Superior temporal gyrus (tissue), 1 donor: ENCODE results near the gene ERV3-1.
"Not testable (repeated sequence)": the region's sequence is repeated elsewhere in the genome, so short reads cannot be mapped to it uniquely, and the experiment has no call there.

ENCODE experiments used
- DNase-seq: peaks from one replicate; pipeline ENCODE4 v3.0.0-alpha.2; 2016; ENCODE audit errors: extremely low spot score

ERV3-1 gene

DNA sequence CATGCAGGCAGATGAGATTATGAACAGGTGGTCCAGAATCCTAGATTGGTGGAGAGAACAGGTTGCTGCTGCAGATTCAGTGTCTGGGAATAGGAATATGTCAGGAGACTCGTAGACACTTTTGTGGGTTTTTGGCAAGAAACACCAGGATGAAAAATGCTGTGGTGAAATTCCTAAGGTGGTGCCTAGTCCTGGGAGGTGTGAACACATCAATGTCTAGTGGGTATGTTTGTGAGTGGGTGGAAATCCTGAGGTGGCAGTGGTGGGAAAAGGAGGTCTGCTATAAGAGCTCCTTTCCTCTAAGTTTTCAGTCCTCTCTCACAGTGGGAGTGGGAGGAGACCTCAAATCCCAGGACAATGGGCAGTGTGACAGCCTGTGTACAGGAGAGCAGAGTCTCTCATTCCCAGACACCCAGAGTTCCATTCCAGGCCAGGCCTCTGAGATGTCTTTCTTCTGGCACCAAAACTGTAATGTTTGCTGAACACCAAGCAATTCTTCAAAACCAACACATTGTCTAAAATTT lies 5.1 kb downstream of the ERV3-1 start:
- DNase-seq = no peak

DNA sequence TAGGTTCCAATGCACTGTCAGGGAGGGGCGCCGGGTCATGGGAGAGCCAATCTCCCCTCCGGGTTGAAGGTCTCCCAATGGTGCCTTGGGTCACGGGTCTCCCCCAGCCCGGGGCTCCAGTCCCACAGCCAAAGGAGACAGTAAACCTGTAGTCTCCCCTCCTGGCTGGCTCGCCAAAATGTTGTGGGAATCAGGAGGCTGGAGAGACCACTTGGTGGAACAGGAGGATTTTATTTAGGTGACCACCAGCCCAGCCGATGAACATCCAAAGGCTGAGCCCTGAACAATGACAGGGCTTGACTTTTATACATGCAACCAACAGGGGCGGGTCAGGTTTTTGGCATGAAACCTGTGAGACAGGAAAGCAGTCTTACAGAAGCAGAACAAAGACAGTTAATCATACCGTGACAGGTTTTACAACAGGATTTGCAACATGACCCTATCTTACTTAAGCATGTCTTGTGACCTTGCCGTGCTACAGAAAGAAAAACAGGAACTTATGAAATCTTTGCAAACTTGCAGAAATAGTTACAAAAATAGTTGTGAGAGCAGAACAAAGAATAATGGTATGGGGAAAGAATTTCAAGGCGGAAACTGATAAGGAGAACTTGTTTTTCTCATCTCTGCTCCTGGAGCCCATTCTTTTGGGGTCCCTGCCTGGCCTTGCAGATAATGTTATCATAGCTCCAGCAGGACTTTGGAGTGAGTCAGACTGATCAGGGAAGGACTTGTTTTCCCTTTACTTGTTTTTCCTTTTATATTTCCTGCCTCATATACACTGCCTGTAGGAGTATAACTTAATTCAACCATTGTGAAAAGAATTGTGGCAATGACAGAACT lies 7.1 kb downstream of the ERV3-1 start:
- DNase-seq = no peak

DNA sequence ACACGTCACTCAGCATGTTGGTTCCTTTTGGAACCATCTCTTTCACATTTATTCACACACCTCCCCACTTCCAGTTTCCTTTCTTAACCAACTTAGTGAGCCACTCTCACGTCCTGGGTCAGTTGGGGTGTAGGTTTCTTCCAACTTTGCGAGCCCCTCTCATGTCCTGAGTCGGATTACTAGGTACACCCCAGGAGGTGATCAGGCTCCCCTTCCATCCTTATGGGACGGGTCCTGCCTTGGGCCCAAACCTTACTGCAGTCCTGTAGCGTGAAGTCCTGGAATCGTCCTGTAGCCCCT lies 7.7 kb downstream of the ERV3-1 start:
- no peak for DNase-seq

DNA sequence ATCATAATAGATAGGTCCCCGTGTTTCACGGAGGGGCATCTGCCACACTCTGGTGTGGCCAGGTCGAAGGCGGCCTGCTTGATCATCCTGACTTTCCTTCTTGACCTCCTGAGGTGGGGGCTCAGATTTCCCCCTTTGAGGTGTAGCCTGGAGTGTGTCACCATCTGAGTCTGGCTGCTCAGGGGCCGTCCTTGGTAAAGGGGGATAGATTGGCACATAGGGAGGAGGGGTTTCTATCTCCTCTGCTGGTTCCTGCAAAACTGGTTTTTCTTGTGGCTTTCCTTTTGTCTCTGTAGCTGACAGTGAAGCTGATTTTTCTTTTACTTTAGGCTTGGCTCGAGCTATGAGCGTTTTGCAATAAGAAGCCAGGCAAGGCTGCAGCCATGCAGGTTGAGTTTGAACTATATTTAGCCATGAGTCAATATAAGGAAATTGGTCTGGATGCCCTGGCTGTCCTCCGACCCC lies 8.5 kb downstream of the ERV3-1 start:
- no peak for DNase-seq

DNA sequence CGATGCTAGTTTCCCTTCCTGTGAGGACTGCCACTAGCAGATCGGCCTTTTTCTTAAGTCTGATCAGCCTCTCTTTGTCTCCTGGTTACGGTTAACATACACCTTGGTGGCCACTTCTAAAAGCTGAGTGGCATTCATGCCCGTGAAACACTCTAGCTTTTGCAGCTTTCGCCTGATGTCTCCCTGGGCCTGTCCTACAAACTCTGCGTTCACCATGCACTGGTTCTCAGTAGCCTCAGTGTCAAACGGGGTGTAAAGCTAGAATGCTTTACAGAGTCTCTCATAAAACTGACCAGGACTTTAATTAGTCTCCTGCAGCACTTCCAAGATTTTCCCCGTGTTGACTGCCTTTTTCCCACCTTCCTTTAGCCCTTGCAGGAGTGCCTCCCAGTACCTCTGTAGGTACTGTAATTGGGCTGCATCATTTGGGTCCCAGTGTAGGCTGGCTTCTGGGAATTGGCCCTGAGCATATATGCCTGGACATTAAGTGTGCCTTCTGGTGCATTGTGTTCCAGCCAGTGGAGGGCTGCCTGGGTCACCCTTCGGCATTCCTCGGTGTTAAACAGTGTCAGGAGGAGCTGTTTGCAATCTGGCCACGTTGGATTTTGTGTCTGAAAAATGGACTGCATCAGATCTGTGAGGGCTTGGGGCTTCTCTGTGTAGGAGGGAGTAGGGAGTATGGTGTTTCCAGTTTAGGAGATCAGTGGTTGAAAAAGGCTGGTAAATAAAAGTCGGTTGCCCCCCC lies 9.2 kb downstream of the ERV3-1 start:
- DNase-seq = no peak

DNA sequence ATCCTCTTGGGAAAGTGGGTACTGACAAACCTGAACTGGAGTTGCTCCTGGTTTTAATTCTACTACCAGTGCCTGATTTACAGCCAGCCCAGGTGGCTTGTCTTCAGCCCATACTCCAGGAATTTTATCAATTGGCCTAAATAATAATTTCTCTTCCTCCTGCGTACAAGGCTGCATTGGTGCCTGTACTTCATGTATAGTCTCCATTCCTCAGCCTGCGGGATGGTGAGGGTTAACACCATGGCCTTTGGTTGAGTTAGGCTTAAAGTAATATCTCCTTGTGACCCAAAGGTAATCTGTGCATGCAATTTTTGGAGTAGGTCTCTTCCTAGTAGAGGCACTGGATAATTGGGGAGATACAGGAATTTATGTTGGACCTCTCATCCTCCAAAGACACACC lies 10.2 kb downstream of the ERV3-1 start:
- no peak for DNase-seq

DNA sequence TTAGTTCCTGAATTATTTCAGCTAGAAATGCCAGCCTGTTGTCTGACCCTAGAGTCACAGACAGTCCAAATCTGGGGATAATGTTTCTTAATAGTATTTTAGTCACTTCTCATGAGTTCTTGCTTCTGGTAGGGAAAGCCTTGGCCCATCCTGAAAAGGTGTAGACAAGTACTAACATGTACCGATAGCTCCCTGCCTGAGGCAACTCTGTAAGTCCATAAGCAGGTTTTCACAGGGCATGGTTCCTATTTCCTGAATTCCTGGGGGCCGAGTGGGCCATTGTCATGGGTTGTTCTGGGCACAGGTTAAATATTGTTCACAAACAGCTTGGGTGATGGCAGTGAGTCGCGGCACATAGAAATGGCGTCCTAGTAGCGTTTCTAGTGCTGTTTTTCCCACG lies 12.6 kb downstream of the ERV3-1 start:
- DNase-seq = no peak

DNA sequence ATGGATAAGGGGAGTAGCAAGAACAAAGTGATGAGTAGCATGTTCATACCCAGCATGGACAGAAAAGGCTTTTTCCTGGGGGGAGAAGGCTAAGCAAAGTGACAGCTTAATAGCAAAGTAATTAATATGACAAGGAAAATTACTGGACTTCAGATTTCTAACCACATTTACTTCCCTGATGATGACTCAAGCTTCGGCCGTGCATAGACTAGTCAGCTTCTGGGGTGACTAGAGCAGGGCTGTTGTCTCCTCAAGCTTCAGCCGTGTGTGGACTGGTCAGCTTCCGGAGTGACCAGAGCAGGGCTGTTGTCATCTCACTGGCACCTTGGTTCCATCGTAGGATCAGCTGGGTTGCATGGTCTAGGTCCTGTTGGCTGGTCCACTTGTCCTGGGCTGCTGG lies 13.5 kb downstream of the ERV3-1 start:
- no peak for DNase-seq

DNA sequence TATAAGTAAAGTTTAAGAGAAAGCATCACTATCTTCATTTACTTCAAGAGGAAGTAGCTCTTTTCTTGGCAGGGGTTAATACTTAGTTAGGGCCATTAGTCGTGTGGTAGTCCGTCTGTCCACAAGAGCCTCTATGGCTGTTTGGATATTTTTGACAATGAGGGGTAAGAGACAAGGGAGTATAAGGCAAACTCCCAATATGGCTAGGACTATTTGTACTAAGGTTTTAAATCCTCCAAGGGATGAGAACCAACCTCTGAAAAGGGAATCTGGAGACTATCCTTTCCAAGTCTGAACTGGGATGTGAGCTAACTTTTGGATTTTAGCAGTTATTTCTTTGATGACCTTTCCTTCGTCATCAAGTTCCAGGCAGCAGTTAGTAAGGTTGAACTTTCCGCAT lies 15.6 kb downstream of the ERV3-1 start, which contains the start of gene ZNF117:
ZNF117 (minus strand) TSS at position 101 of the 400 bp plus-strand sequence.
- DNase-seq = no peak

DNA sequence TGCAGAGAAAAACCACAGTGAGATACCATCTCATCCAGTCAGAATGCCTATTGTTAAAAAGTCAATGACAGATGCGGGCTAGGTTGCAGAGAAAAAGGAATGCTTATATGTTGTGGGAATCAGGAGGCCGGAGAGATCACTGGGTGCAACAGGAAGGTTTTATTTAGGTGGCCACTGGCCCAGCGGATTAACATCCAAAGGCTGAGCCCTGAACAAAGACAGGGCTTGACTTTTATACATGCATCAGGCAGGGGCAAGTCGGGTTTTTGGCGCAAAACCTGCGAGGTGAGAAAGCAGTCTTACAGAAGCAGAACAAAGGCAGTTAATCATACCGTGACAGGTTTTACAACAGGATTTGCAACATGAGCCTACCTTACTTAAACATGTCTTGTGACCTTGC lies 16.3 kb downstream of the ERV3-1 start:
- no peak for DNase-seq

DNA sequence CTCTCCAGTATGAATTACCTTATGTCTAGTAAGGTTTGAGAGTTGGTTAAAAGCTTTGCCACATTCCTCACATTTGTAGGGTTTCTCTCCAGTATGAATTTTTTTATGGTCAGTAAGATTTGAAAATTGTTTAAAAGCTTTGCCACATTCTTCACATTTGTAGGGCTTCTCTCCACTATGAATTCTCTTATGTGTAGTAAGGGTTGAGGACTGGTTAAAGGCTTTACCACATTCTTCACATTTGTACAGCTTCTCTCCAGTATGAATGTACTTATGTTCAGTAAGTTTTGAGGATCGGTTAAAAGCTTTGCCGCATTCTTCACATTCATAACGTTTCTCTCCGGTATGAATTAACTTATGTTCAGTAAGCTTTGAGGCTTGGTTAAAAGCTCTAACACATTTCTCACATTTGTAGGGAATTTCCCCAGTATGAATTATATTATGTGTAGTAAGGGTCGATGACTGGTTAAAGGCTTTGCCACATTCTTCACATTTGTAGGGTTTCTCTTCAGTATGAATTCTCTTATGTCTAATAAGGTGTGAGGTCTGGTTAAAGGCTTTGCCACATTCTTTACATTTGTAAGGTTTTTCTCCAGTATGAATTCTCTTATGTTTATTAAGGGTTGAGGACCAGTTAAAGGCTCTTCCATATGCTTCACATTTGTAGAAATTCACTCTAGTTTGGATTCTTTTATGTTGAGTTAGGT lies 27.8 kb downstream of the ERV3-1 start:
- no peak for DNase-seq

DNA sequence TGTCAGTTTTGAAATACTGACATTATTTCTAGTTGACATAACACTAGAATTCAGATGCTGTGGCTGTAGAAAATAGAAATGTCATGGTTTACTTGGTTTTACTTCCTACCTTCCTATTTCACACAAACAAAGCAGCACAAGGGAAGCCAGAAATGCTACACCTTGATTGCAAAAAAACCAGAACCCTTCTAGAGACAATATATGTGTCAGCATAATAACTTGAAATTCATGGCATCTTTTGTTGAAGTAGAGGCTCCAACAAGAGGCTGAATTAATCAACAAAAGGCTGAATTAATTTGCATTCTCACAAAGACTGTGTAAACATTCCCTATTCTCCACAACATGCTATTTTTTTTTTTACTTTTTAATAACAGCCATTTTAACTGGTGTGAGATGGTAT lies 40.9 kb downstream of the ERV3-1 start:
- DNase-seq = no peak

DNA sequence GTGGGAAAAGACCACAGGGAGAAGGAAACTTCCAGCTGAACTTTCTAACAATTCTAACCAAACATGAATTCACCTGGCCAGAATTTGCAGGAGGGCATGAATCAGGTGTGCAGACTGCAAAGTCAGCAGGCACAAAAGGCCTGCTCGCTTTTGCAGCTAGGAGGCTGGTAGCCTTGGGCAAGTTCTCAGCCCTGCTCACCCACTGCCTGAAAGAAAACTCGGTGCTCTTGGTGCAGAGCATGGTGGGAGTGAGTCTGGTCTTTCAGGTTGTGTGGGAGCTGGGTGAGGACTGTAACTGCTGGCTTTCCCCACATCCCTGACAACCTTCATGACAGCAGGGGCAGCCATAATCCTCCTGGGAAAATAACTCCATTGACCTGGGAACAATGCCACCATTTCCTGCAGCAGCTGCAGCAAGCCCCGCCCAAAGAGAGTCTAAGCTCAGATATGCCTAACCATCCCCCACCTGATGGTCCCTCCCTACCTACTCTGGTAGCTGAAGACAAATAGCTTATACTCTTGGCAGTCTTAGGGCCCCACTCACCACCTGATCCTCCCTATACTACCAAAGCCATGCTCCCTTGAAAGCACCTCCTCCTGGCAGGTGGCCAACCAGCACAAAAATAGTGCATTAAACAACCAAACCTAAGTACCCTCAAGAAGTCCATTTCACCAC lies 47.3 kb downstream of the ERV3-1 start:
- no peak for DNase-seq

DNA sequence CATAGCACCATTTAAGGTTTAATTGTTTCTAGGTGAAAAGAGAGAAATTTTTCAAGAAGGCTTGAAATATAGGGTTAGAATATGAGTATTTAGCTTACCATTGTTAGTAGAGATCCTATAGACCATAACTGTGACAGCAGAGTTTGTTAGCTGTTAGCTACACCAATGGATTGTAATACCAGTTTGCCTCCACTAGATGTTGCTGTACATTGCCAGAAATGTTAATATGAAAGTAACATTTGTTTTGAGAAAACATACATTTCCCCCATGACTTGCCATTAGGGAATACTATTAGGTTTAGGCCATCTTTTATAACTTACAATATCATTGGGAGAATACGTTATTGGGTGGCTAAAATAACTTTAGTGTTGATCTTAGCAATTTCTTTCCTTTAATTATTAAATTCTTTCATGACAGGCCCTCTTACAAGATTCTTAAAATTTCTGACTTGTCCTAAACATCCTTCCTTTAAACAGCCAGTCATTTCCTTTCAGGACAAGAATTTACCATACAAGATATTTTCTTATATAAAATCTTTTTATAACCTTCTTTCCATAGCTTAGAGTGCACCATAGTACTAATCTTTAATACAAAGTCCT lies 55.1 kb downstream of the ERV3-1 start:
- DNase-seq = peak; percentile 87

DNA sequence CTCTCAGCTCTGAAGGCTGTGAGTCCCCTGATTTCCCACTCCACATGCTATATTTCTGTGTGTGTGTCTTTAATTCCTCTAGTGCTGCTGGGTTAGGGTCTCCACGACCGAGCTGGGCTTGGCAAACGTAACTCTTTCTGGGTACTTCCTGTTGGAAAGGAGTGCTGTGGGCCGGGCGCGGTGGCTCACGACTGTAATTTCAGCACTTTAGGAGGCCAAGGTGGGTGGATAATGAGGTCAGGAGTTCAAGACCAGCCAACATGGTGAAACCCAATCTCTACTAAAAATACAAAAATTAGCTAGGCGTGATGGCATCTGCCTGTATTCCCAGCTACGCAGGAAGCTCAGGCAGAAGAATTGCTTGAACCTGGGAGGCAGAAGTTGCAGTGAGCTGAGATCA lies 55.8 kb downstream of the ERV3-1 start:
- not testable (repeated sequence) for DNase-seq

DNA sequence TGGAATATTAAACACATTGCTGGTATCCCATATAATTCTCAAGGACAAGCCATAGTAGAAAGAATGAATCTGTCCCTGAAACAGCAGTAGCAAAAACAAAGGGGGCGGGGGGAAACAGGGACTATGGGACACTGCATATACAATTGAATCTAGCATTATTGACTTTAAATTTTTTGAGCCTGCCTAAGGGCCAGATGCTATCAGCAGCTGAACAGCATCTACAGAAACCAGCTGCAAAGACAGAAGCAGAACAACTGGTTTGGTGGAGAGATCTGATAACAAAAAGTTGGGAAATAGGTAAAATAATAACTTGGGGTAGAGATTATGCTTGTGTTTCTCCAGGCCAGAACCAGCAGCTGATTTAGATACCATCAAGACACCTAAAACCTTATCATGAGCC lies 57.7 kb downstream of the ERV3-1 start:
- DNase-seq = not testable (repeated sequence)

DNA sequence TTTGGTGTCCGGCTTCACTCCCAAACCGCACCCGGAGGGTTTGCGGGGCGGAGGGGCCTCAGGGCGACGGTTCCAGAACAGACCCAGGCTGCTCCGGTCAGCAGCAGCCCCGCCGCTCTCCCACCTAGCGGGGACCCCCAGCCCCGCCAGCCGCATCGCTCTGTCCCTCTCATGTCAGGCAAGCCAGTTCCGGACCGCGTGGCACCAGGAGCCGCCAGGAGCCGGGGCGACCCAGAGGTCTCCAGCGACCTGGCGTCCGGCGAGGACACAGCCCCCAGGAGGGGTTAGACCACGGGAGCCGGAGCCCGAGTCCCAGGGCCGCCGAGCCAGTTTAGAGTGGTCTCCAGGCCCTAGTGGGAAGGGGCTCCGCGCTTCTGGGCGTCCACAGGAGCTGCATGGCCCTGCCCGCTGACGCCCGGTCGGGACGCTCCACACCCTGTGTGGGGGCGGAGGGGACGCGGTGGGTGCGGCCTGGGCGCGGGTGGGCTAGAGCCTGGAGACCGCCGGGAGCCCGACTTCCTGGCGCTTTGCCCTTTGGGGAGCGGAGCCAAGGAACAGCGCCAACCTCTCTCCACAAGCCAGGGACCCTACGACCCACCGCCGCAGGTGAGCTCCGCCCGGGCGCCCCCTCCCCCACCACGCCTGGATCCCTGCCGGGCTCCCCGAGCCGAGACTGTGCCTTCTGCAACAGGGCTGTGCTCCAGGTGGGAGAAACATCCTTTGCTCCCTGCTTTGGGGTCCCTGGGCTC lies 59.1 kb downstream of the ERV3-1 start:
- DNase-seq = no peak

DNA sequence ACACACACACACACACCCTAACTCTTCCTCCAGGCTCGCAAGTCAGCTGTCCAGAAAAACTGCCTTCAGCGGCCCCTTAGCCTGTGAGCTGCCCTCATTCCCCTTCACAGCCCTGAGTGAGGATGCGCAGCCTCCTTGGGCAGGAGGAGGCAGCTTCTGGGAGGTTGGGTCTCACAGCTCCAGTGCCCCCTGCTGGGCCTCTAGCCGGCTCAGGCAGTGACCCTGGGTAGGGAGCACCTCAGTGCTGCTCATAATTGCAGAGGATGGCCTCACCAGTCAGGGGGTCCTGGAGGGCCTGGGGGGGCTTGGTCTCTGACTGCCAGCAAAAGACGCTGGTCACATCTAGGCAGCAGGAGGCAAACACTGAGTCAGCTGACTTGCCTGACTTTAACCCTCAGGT lies 59.7 kb downstream of the ERV3-1 start:
- no peak for DNase-seq

DNA sequence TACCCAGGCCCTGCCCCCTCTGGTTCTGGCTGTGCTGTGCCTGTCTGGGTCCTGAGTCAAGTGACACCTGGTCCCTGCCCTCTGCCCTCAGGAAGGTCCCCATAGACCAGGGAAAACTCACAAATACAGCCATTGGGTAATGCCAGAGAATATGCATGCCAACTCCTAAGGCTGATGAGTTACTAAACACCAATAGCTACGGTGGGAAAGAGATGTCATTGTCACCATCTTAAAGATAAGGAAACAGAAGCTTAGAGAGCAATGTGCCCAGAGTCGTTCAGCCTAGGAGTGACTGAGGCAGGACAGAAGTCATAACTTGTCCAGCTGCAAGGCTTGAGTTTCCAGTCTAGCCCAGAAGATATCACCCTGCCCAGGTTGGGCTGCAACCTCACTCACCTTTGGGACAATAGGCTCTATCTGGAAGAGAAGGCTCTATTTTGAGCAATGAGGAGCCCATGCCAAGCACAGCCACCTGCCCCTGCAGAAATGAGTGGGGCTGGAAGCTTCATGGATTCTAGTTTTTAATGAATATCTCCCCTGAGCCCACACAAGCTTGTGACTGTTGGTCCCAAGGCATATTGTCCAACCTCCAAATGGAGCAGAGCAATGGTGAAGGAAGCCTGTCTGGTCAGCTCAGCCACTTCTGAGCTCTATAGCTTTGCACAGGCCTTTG lies 60.8 kb downstream of the ERV3-1 start:
- no peak for DNase-seq
